CD4-positive, alpha-beta T cell treated with Interleukin-21 for 1 hour (primary cell): Measurements from ENCODE around the gene PPM1D.
"Not testable (repeated sequence)": the region's sequence is repeated elsewhere in the genome, so short reads cannot be mapped to it uniquely, and the experiment has no call there.

ENCODE experiments used
- DNase-seq: peaks from one replicate; pipeline ENCODE4 v3.0.0-alpha.2; 2020

The PPM1D gene

DNA sequence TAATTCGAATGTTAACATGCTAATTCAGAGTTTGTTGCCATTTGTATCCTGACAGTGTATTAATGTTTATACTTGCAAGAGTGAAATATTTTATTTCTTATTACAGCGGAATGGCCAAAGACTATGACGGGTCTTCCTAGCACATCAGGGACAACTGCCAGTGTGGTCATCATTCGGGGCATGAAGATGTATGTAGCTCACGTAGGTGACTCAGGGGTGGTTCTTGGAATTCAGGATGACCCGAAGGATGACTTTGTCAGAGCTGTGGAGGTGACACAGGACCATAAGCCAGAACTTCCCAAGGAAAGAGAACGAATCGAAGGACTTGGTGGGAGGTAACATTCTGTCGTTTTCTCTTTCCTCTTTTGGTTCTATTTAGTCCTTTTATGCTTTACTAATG, 23.4 kb downstream of the PPM1D start:
- no peak for DNase-seq

DNA sequence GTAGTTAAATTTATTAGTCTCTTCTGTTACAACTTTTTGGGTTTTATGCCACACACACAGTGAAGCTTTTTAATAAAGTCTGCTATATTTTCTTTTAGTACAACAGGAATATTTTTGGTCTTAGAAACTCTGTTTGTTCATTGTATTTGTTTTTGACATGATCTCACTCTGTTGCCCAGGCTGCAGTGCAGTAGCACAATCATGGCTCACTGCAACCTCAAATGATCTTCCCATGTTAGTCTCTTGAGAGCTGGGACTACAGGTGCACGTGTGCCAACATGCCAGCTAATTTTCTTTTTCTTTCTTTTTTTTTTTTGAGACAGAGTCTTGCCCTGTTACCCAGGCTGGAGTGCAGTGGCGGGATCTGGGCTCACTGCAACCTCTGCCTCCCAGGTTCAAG, 27.1 kb downstream of the PPM1D start:
- no peak for DNase-seq

DNA sequence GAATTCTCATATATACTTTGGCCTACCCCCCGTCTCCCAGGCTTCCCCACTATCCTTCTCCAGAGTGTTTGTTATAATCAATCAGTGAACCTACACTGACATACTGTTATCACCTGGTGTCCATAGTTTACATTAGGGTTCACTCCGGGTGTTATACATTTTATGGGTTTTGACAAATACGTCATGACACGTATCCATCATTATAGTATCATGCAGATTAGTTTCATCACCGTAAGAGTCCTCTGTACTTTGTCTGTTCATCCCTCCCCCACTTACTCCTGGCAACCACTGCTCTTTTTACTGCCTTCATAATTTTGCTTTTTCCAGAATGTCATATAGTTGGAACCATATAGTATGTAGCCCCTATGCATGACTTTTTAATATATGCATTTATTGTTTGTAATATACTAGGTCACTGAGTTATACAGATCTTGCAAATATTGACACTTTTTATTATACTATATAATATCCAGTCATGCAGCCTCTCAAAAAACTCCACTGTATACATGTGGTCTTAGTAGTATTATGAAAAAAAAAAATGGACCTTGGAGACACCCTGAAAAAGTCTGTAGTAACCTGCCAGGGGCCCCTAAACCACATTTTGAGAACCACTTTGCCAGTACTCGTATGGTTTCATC, 28.4 kb downstream of the PPM1D start:
- DNase-seq = no peak

DNA sequence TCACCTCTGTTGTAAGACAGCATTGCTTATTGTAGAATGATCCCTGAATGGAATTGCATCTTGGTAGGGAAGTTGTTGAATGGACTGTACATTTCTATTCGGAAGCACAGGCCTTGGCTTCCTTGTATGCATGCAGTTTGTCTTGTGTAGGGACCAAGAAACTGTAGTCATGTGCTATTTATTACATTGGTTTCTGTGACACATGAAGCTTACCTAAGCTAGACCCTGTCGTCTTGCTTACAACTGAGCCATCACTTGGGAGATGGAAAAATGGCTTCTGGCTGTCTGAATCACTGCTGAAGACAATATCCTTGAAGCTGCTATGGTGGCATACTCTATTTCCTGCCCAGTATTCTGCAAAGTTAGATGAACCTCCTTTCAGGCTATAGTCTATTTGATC, 29.1 kb downstream of the PPM1D start:
- no peak for DNase-seq

GRCh38 chr17:60630352-60630751, 30.4 kb downstream of the PPM1D start:
- DNase-seq = no peak

DNA sequence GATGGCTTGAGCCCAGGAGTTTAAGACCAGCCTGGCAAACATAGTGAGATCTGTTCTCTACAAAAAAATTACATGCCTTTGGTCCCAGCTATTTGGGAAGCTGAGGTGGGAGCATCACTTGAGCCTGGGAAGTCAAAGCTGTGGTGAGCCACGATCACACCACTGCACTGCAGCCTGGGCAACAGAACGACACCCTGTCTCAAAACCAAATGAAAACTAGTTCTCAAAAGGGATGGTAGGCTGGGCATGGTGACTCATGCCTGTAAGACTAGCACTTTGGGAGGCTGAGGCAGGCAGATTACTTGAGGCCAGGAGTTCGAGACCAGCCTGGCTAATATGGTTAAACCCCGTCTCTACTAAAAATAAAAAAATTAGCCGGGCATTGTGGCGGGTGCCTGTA, 31.1 kb downstream of the PPM1D start:
- no peak for DNase-seq

DNA sequence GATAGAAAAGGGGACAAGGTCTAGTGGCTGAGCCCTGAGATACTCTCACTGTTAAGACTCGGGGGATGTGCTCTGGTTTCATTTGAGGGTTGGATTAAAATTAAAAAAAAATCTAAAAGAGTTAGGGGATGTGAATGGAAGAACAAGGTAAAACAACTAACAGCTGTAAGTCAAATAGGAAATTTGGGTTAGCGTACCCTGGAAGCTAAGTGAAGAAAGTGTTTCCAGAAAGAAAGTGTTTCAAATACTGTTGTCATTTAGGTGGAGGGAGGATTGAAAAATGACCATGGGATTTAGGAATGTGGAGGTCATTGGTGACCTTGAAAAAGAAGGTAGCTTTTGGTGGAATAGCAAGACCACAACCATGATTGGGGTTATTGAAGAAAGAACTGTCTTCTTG, 37.7 kb downstream of the PPM1D start:
- no peak for DNase-seq

DNA sequence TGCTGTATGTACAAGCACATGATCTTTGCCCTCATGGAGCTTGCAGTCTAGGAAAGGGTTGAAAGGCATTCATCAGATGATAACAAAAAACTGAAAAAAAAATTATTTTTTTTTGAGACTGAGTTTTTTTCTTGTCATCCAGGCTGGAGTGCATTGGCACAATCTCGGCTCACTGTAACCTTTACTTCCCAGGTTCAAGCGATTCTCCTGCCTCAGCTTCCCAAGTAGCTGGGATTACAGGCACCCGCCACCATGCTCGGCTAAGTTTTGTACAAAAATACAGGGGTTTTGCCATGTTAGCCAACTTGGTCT, 39.0 kb downstream of the PPM1D start:
- DNase-seq = no peak

DNA sequence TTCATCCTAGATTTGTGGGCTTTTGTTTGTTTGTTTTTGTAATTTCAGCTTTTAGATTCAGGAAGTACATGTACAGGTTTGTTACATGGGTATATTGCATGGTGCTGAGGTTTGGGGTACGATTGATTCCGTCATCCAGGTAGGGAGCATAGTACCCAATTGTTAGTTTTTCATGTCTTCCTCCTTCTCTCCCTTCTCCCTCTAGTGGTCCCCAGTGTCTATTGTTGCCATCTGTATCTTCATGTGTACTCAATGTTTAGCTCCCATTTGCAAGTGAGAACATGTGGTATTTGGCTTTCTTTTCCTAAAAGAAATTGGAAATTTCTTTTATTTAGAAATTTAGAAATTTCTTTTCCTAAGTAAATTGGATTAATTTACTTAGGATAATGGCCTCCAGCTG, 40.5 kb downstream of the PPM1D start:
- no peak for DNase-seq

DNA sequence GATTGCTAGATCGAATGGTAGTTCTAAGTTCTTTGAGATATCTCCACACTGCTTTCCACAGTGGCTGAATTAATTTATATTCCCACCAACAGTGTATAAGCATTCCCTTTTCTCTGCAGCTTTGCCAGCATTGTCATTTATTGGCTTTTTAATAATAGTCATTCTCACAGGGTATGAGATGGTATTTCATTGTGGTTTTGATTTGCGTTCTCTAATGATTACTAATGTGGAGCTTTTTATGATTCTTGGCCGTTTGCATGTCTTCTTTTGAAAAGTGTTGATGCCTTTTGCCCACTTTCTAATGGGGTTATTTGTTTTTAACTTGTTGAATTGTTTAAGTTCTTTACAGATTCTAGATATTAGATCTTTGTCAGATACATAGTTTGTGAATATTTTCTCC, 41.1 kb downstream of the PPM1D start:
- DNase-seq = no peak

DNA sequence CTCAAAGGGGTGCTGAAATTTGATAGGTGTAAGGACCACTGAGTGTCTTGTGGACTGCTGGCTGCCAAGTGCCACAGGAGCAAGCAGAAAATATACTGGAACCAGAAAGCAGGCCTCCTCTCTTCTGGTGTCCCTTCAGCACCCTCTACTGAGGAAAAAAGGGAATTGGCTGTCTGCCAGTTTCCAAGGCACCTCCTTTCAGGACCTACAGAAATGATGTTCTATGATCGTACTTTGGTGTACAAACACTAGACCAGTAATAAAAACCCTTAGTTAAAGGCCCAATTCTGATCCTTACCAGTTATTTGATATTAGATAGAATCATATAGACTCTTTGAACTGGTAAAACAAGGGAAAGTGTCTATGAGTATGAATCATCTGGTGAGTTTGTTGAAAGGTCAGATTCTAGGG, 41.8 kb downstream of the PPM1D start:
- DNase-seq = peak; percentile 65

GRCh38 chr17:60645918-60646523, 46.0 kb downstream of the PPM1D start:
- DNase-seq = no peak

DNA sequence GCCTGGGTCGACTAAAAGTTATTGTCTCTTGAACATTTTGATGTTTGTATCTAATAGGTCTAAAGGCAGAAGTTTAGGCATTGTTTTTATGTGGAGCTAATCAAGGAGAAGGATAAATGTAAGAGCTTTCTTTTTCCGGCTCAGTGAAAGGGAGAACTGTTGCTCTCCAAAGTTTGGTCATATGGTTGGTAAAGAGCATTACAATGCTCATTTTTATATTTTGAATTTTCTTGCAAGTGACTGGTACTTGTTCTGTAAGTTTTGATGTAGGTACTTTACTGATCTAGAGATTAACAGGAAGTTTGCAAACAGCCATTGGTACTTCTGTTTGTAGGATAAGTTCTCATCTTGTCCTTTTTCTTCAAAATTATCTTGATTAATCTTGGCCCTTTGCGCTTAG, 46.7 kb downstream of the PPM1D start:
- no peak for DNase-seq

DNA sequence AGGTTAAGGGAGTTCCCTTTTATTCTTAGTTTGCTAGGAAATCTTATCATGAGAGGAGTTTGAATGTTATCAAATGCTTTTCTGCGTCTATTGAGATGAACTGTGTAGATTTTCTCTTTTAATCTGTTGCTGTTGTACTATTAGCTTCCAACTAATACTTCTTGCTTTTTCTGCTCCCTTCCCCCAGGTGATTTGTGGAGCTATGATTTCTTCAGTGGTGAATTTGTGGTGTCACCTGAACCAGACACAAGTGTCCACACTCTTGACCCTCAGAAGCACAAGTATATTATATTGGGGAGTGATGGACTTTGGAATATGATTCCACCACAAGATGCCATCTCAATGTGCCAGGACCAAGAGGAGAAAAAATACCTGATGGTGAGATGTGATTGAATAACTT, 47.7 kb downstream of the PPM1D start:
- DNase-seq = no peak

- no peak for DNase-seq
Observed at GRCh38 chr17:60652454-60653247, 52.7 kb downstream of the PPM1D start.

- no peak for DNase-seq
Observed at GRCh38 chr17:60653569-60653968, 53.6 kb downstream of the PPM1D start.

GRCh38 chr17:60656499-60656898, 56.5 kb downstream of the PPM1D start:
- DNase-seq = no peak

DNA sequence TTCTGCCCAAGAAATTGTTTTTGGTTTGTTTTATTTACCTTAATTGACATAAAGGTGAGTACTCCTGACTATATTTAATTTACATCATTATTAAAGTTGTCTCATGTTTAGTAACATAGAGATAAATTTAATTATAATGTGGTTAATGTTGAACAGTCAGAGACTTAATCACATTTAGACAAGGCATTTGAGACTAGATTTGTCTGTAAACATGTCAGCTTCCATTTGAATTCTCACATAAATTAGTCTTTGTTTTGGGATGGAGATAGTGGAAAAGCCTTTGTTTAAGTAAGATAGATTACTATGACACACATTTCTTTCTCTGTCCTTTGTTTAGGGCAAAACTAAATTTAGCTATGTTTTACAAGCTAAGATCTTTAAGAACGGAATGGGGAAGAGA, 59.2 kb downstream of the PPM1D start:
- DNase-seq = no peak

GRCh38 chr17:60661489-60661888, 61.5 kb downstream of the PPM1D start:
- DNase-seq = no peak

- no peak for DNase-seq
Observed at GRCh38 chr17:60664022-60664421, 64.0 kb downstream of the PPM1D start.

- no peak for DNase-seq
Observed at GRCh38 chr17:60665602-60666001, 65.6 kb downstream of the PPM1D start.

GRCh38 chr17:60668741-60669140, 68.7 kb downstream of the PPM1D start:
- DNase-seq = not testable (repeated sequence)

DNA sequence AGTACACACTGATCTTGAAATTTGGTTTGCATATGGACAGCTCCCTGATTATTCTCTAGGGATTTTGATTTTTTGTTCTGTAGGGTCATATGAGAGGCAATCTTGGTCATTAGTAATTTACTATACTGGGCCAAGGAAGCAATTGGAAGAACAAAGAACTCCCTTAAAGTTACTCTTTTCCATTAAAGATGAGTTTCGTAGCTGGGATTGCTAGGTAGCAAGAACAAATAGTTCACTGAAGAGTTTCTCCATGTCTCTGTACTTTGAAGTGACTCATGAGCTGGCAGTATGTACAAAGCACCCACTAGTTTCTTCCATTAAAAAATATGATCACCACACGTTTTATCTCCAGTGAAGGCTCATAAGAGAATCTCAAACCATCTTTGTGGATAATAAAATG, 71.5 kb downstream of the PPM1D start:
- no peak for DNase-seq

DNA sequence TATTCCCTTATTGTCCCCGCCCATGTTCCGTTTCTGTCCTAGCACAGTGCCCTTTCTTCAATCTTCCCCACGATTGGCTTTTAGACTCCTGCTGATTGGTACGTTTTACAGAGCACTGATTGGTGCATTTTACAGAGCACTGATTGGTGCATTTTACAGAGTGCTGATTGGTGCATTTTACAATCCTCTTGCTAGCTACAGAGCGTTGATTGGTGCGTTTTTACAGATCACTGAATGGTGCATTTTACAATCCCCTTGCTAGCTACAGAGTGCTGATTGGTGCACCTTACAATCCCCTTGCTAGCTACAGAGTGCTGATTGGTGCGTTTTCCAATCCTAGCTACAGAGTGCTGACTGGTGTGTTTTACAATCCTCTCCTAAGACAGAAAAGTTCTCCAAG, 74.6 kb downstream of the PPM1D start:
- not testable (repeated sequence) for DNase-seq

DNA sequence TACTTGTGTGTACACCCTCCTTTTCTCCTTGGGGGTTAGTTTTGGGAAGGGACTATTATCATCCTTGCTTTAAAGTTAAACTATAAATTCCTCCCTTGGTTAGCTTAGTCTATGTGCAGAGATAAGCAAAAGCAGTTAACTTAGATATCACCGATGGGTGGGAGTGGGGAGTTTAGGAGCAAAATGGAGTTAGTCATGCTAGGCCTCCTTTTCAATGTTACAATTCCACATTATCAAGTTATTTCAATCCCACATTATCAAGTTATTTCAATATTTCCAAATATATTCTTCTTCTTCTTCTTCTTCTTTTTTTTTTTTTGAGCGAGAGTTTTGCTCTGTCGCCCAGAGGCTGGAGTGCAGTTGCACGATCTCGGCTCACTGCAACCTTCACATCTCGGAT, 76.0 kb downstream of the PPM1D start:
- DNase-seq = no peak
